ENCODE data around the gene EXOSC7. TPM values are rescaled to one million over a fixed set of nuclear protein-coding genes. Genes with fewer than 3 reads are reported as not detected.

The EXOSC7 gene
- total RNA-seq, 1 experiment from 2014 or later, result 70.9 TPM

DNA sequence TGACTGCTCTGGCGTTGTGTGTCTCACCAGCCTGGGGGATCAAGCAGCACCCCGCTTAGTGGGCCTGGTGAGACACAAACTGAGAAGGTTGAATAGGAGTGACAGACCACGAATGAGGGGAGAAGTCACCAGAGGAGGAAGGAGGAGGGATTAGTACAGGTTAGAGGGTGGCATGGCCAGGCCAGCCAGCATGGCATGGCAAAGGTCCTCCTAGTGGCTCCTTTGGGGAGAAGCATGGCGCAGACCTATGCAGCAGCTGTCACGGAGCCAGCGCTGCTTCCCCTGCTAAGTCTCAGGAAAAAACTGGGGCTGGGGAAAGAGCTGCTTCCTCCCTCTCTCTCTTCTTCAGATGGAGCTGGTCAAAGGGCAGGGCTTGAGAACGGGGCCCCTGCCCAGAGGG lies 48.7 kb upstream of the EXOSC7 start:
- Histone ChIP-seq H3K27me3 (replicated peaks; ENCODE audit: control insufficient read depth, insufficient read depth, low read length) (no peaks in the 10 kb centered on the region), H3K4me1 (no peaks in the 10 kb centered on the region), H3K36me3 (ENCODE audit: control insufficient read depth, insufficient read depth, low read length) (no peaks in the 10 kb centered on the region; the same call in none of the 2 replicates), H3K9me3 (no peaks in the 10 kb centered on the region), H3K4me3 (ENCODE audit: low read depth, low read length) (no peak overlapping the region)
- POLR2A ChIA-PET, result no interaction called here
- no peak overlapping the region for H3K27ac Mint-ChIP-seq (ENCODE audit: unreplicated experiment)
- H3K36me3 Mint-ChIP-seq (ENCODE audit: insufficient read depth, unreplicated experiment), result peaks cover 24% of the 10 kb centered on the region
- TF ChIP-seq, protein P1, sequence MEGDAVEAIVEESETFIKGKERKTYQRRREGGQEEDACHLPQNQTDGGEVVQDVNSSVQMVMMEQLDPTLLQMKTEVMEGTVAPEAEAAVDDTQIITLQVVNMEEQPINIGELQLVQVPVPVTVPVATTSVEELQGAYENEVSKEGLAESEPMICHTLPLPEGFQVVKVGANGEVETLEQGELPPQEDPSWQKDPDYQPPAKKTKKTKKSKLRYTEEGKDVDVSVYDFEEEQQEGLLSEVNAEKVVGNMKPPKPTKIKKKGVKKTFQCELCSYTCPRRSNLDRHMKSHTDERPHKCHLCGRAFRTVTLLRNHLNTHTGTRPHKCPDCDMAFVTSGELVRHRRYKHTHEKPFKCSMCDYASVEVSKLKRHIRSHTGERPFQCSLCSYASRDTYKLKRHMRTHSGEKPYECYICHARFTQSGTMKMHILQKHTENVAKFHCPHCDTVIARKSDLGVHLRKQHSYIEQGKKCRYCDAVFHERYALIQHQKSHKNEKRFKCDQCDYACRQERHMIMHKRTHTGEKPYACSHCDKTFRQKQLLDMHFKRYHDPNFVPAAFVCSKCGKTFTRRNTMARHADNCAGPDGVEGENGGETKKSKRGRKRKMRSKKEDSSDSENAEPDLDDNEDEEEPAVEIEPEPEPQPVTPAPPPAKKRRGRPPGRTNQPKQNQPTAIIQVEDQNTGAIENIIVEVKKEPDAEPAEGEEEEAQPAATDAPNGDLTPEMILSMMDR (IDR thresholded peaks at IDR 0.05; ENCODE audit: insufficient read depth in 1 of 2, low read depth in 1 of 2, low read length in 1 of 2, severe bottlenecking in 1 of 2, unreplicated experiment in 1 of 2), result no peak
- BruUV-seq (replicated peaks), result no TSS peak
- CTCF ChIA-PET, result interaction anchor here (0.5 kb wide), 1 partner anchor 40 kb away, joined by 4 read pairs; no protein-coding TSS in a partner anchor
- H3K4me3 Mint-ChIP-seq (ENCODE audit: unreplicated experiment), result no peak overlapping the region
- H3K27me3 Mint-ChIP-seq (ENCODE audit: insufficient read depth, unreplicated experiment), result no peaks in the 10 kb centered on the region
- DNase-seq, result no peak
- no peaks in the 10 kb centered on the region for H3K4me1 Mint-ChIP-seq (ENCODE audit: low read depth, unreplicated experiment)
- intact Hi-C loops (cut with micrococcal nuclease; ENCODE audit: unreplicated experiment), result no loop called here
- H3K9me3 Mint-ChIP-seq (ENCODE audit: unreplicated experiment), result no peaks in the 10 kb centered on the region

DNA sequence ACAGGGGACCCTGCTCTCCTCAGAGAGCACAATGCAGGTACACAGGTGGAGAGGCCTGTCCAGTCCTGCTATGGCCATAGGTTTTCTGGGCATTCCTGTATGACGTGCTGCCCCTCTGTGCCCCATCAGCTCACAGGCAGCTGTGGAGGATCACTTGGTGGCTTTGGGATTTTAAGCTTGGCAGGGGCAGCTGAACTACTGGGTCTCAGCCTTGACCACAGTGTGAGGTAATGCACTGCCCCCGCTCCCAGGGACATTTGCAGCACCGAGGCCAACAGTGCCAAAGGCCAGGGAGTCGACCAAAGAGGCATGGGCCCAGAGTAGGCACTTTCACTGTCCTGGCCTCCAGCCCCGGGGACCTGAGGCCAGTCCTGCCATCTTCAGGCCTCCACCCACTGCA lies 46.3 kb upstream of the EXOSC7 start:
- CTCF ChIA-PET, result no interaction called here
- no peak overlapping the region for H3K27ac Mint-ChIP-seq (ENCODE audit: unreplicated experiment)
- intact Hi-C loops (cut with micrococcal nuclease; ENCODE audit: unreplicated experiment), result no loop called here

DNA sequence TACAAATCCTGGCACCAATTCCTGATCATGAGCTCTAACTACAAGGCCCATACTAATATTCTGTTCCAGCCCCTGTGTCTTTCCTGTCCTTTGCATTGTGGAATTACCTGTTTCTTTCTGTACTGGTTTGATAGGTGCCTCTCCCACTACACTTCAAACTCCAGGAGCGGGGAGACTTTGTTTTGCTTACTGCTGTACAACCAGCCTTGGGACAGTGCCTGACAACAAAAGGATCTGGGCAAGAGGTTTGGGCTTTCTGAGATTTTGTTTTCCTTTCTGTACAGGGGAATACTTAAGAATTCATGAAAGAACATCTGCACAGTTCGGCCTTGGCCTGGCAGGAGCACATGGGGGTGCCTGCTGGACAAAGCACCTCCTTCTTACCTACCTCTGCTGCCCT lies 45.1 kb upstream of the EXOSC7 start:
- intact Hi-C loops (cut with micrococcal nuclease; ENCODE audit: unreplicated experiment), result no loop called here
- no peak overlapping the region for H3K4me3 ChIP-seq (ENCODE audit: low read depth, low read length)
- CTCF ChIA-PET, result no interaction called here
- H3K36me3 Mint-ChIP-seq (ENCODE audit: insufficient read depth, unreplicated experiment), result peaks cover 45% of the 10 kb centered on the region
- no TSS peak for BruUV-seq (replicated peaks)
- no peaks in the 10 kb centered on the region for H3K27me3 ChIP-seq (replicated peaks; ENCODE audit: control insufficient read depth, insufficient read depth, low read length)
- TF ChIP-seq, protein P1 (IDR thresholded peaks at IDR 0.05; ENCODE audit: insufficient read depth in 1 of 2, low read depth in 1 of 2, low read length in 1 of 2, severe bottlenecking in 1 of 2, unreplicated experiment in 1 of 2), result no peak
- no peaks in the 10 kb centered on the region for H3K4me1 Mint-ChIP-seq (ENCODE audit: low read depth, unreplicated experiment)
- no peaks in the 10 kb centered on the region for H3K27me3 Mint-ChIP-seq (ENCODE audit: insufficient read depth, unreplicated experiment)
- DNase-seq, result no peak
- POLR2A ChIA-PET, result no interaction called here
- H3K4me1 ChIP-seq, result no peaks in the 10 kb centered on the region
- H3K27ac Mint-ChIP-seq (ENCODE audit: unreplicated experiment), result no peak overlapping the region
- H3K4me3 Mint-ChIP-seq (ENCODE audit: unreplicated experiment), result no peak overlapping the region
- no peaks in the 10 kb centered on the region for H3K9me3 ChIP-seq
- no peaks in the 10 kb centered on the region for H3K9me3 Mint-ChIP-seq (ENCODE audit: unreplicated experiment)
- peaks cover 3% of the 10 kb centered on the region for H3K36me3 ChIP-seq (ENCODE audit: control insufficient read depth, insufficient read depth, low read length)

More for the DNA sequence above, 46.3 kb upstream of the EXOSC7 start:
- DNase-seq, result no peak
- no peaks in the 10 kb centered on the region for H3K9me3 ChIP-seq
- H3K4me1 ChIP-seq, result no peaks in the 10 kb centered on the region
- no peak overlapping the region for H3K4me3 Mint-ChIP-seq (ENCODE audit: unreplicated experiment)
- TF ChIP-seq, protein P1 (IDR thresholded peaks at IDR 0.05; ENCODE audit: insufficient read depth in 1 of 2, low read depth in 1 of 2, low read length in 1 of 2, severe bottlenecking in 1 of 2, unreplicated experiment in 1 of 2), result no peak
- no peaks in the 10 kb centered on the region for H3K9me3 Mint-ChIP-seq (ENCODE audit: unreplicated experiment)
- no peaks in the 10 kb centered on the region for H3K27me3 ChIP-seq (replicated peaks; ENCODE audit: control insufficient read depth, insufficient read depth, low read length)
- BruUV-seq (replicated peaks), result no TSS peak
- peaks cover 45% of the 10 kb centered on the region for H3K36me3 Mint-ChIP-seq (ENCODE audit: insufficient read depth, unreplicated experiment)
- POLR2A ChIA-PET, result no interaction called here
- H3K36me3 ChIP-seq (ENCODE audit: control insufficient read depth, insufficient read depth, low read length), result peaks cover 3% of the 10 kb centered on the region
- H3K4me3 ChIP-seq (ENCODE audit: low read depth, low read length), result no peak overlapping the region
- H3K4me1 Mint-ChIP-seq (ENCODE audit: low read depth, unreplicated experiment), result no peaks in the 10 kb centered on the region
- H3K27me3 Mint-ChIP-seq (ENCODE audit: insufficient read depth, unreplicated experiment), result no peaks in the 10 kb centered on the region

Data from Caco-2 (cell line).